ENCODE results near the gene B4GAT1.
"Not testable (repeated sequence)": the region's sequence is repeated elsewhere in the genome, so short reads cannot be mapped to it uniquely, and the experiment has no call there.

B4GAT1 gene

DNA sequence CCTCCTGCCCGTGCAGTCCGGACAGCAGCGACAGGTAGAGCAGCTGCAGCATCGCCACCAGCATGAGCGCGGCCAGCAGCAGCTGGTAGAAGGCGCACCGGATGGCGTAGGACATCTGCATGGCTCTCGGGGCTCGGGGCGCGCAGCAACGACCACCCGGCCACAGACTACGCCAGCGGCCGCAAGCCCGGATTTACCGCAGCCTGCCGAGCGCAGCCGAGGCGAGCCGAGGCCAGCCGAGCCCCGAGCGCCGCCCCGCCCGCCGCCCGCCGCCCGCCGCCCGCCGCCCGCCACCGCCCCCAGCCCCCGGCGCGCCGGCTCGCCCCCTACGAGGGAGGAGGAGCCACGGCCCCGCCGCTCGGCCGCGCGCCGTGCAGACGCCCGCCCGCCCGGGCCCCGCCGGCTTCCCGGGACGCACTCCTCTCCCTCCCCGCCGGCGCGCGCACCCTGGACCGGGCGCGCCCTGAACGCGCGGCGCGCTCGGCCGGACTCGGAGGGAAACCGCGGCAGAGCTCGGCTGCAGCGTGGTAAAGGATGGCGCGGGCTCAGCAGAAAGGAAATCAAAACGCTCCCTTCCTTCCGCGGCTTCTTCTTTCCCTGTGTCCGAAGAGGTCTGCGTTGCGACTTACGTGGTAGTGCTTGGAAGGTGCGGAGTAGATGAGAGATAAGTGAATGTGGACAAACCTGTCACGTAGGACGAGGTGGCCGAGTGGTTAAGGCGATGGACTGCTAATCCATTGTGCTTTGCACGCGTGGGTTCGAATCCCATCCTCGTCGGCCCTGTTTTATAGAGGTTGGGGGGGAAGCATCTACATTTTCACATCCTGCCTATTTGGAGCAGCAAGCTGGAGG lies at the start of gene B4GAT1:
B4GAT1 (minus strand) TSS at position 205 of the 852 bp plus-strand sequence; CDS start at position 121, 84 bp downstream.
- DNase-seq (ENCODE audit: low read depth) = peak; percentile 87
- TF ChIP-seq, protein P1, sequence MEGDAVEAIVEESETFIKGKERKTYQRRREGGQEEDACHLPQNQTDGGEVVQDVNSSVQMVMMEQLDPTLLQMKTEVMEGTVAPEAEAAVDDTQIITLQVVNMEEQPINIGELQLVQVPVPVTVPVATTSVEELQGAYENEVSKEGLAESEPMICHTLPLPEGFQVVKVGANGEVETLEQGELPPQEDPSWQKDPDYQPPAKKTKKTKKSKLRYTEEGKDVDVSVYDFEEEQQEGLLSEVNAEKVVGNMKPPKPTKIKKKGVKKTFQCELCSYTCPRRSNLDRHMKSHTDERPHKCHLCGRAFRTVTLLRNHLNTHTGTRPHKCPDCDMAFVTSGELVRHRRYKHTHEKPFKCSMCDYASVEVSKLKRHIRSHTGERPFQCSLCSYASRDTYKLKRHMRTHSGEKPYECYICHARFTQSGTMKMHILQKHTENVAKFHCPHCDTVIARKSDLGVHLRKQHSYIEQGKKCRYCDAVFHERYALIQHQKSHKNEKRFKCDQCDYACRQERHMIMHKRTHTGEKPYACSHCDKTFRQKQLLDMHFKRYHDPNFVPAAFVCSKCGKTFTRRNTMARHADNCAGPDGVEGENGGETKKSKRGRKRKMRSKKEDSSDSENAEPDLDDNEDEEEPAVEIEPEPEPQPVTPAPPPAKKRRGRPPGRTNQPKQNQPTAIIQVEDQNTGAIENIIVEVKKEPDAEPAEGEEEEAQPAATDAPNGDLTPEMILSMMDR (IDR thresholded peaks at IDR 0.05; ENCODE audit: insufficient read depth, low read depth, low read length, missing control alignments) = no peak
- peak within 1 kb of the TSS; percentile 91 for H3K4me3 ChIP-seq (ENCODE audit: low read length)

DNA sequence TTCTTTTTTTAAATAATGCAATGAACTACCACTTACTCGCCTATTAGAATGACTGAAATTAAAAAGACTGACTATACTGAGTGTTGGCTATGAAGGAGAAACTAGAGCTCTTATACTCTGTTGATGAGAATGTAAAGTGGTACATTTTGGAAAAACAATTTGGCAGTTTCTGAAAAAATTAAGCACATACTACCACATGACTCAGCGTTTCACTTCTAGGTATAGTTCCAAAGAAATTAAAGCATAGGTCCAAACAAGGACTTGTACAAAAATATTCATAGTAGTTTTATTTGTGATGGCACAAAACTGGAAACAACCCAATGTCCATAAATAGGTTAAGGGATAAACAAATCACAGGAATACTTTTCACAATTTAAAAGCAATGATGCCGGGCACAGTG lies 46.5 kb upstream of the B4GAT1 start:
- no peak for DNase-seq (ENCODE audit: low read depth)
- H3K4me3 ChIP-seq (ENCODE audit: low read length) = no peak overlapping the region
- TF ChIP-seq, protein P1 (IDR thresholded peaks at IDR 0.05; ENCODE audit: insufficient read depth, low read depth, low read length, missing control alignments) = no peak

DNA sequence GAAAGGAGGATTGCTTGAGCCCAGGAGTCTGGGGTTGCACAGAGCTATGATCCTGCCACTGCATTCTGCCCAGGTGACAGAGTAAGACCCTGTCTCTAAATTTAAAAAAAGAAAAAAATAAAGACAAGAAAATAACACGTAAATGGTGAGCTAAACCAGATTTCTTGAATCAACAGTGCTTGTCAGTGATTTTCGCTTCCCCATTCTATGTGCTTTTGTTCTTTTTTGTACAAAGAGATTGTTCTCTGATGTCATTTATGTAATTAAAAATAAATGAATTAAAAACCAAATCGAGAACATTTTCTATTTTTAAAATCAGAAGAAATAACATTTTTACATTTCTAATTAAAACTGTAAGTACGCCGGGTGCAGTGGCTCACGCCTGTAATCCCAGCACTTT lies 43.9 kb upstream of the B4GAT1 start:
- H3K4me3 ChIP-seq (ENCODE audit: low read length) = no peak overlapping the region
- TF ChIP-seq, protein P1 (IDR thresholded peaks at IDR 0.05; ENCODE audit: insufficient read depth, low read depth, low read length, missing control alignments) = no peak
- DNase-seq (ENCODE audit: low read depth) = no peak

DNA sequence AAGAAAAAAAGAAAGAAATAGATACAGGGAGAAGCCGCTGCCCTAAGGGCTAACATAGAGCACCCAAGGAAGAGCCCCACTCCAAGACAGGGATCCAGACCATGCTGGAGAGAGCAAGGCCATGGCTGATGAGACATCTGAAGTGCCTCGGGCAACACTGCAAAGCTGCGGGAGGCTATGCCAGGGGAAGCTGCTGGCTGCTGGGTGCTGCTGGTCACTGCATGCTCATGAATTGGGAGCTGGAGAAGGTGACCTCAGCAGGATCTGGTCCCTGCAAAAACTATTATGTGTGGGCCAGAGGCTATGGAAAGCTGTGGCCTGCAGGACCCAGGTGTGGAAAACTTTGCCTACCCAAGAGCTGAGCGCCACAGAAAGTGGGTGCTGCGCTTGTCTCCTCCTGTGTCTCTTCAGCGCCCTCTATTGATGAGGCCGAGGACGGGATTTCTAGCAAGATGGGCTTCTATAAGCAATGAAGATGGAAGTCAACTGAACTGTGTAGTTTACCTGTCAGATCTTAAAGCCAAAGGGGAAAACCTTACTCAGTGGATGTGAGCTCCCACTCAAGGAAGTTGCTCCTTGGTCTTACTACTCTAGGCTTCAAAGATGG lies 41.5 kb upstream of the B4GAT1 start:
- no peak overlapping the region for H3K4me3 ChIP-seq (ENCODE audit: low read length)
- peak; percentile 89 for DNase-seq (ENCODE audit: low read depth)
- TF ChIP-seq, protein P1 (IDR thresholded peaks at IDR 0.05; ENCODE audit: insufficient read depth, low read depth, low read length, missing control alignments) = peak; percentile 94

DNA sequence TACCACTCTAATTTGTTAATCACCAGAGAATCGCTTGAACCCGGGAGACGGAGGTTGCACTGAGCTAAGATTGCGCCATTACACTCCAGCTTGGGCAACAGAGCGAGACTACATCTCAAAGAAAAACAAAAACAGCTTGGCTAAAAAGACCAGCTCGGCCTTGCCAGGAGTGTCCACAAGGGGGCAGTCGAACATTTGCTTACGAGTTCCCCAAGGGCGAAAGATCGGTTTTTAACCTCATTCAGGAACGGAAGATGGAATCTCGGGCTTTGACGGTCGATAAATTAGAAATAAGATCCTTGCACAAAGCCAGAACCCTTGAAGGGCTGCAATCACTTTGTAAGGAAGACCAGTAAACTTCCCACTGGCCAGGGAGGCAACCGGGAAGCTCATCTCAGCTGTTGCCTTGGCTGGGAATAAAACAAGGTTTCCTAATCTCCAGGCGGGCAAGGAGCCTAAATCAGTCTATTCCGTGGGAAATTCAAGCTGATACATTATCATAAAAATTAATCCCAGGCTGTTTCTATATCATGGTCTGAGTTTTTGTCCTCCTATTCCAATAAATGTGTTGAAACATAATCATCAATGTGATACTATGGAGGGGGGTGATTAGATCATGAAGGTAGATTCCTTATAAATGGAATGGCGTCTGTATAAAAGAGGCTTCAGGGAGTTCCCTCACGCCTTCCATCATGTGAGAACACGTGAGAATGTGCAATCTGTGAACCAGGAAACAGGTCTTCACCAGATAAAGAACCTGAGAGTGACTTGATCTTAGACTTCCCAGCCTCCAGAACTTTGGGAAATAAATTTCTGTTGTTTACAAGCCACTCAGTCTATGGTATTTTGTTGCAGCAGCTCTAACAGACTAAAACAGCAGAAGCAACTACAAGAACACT lies 39.0 kb upstream of the B4GAT1 start:
- TF ChIP-seq, protein P1 (IDR thresholded peaks at IDR 0.05; ENCODE audit: insufficient read depth, low read depth, low read length, missing control alignments) = peak; percentile 98
- peak overlapping the region; percentile 28 for H3K4me3 ChIP-seq (ENCODE audit: low read length)
- peak; percentile 81 for DNase-seq (ENCODE audit: low read depth)

DNA sequence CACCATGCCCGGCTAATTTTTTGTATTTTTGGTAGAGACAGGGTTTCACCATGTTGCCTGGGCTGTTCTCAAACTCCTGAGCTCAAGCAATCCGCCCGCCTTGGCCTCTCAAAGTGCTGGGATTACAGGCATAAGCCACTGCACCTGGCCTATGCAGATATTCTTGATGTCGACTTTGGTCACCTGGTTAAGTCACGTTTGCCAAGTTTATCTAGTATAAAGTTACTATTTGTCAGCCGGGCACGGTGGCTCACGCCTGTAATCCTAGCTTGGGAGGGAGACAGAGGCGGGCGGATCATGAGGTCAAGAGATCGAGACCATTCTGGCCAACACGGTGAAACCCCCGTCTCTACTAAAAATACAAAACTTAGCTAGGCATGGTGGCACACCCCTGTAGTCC lies 36.9 kb upstream of the B4GAT1 start:
- DNase-seq (ENCODE audit: low read depth) = not testable (repeated sequence)

DNA sequence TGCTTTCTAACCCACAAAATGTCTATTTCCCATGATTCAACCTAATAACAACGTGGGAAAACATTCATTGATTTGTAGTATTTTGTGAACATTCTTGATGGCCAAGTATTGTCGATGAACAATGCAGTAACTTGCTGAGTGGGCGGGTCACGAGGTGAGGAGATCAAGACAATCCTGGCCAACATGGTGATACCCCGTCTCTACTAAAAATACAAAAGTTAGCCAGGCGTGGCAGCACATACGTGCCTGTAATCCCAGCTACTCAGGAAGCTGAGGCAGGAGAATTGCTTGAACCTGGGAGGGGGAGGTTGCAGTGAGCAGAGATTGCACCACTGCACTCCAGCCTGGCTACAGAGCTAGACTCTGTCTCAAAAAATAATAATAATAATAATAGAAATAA lies 32.8 kb upstream of the B4GAT1 start:
- DNase-seq (ENCODE audit: low read depth); H3K4me3 ChIP-seq (ENCODE audit: low read length): not testable (repeated sequence)

More for the DNA sequence above, 36.9 kb upstream of the B4GAT1 start:
- H3K4me3 ChIP-seq (ENCODE audit: low read length) = not testable (repeated sequence)

DNA sequence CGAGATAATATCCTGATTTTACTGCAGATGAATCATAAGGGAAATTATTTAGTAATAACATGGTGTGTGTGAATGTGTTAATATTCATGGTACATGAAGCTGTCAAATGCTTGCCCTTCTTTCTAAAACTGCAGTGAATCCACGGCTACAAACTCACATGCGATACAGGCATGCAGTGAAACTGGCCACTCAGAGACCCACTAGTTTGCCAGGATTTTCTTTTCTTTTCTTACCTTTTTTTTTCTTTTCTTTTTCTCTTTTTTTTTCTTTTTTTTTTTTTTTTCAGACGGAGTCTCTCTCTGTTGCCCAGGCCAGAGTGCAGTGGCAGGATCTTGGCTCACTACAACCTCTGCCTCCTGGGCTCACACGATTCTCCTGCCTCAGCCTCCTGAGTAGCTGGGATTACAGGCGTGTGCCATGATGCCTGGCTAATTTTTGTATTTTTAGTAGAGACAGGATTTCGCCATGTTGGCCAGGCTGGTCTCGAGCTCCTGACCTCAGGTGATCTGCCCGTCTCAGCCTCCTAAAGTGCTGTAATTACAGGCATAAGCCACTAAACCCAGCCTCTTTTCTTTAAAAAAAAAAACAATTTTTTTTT lies 26.4 kb upstream of the B4GAT1 start:
- H3K4me3 ChIP-seq (ENCODE audit: low read length); DNase-seq (ENCODE audit: low read depth): not testable (repeated sequence)

Measured in epithelial cell of esophagus (primary cell).